Activated CD4-positive, CD25-positive, alpha-beta regulatory T cell treated with anti-CD3 and anti-CD28 coated beads, Interleukin-2, amount 50 U/mL, for 16 hours (primary cell): ENCODE data around the gene CHAMP1.

Experiments
- DNase-seq: peaks from one replicate; pipeline ENCODE4 v3.0.0-alpha.2; 2020; ENCODE audit warnings: low read depth, low spot score

The CHAMP1 gene

GRCh38 chr13:114298866-114299265 lies 15.4 kb upstream of the CHAMP1 start:
- no peak for DNase-seq

DNA sequence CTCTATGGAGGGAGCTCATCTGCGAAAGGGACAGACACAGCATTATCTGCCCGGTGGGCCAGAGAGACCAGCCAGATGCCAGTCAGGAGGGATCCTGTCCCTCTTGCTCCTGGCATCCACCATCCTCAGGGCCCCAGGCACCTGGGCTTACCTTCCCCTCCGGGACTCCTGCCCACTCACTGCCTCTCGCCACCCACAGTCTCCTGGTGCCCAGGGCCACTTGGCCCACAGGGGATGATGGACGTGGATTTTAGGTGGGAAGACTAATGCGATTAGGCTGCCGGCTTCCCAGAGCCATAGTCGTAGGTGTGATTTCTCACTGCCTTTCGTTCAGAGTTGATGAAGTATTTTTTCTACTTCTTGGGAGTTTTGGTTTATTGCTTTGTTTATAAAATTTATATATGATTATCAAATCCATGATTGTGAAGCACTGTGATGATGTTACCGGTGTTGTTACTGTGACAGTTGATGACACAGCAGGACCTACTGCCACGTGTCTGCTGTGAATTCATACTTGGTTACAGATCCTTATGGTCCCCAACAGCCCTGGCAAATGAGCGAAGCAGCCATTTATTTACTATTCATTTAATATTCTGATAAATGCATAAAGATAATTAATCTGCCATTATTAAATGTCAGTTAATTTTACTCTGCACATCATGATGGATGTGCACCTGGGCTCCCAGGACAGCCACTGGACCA lies 14.5 kb upstream of the CHAMP1 start:
- DNase-seq: no peak

DNA sequence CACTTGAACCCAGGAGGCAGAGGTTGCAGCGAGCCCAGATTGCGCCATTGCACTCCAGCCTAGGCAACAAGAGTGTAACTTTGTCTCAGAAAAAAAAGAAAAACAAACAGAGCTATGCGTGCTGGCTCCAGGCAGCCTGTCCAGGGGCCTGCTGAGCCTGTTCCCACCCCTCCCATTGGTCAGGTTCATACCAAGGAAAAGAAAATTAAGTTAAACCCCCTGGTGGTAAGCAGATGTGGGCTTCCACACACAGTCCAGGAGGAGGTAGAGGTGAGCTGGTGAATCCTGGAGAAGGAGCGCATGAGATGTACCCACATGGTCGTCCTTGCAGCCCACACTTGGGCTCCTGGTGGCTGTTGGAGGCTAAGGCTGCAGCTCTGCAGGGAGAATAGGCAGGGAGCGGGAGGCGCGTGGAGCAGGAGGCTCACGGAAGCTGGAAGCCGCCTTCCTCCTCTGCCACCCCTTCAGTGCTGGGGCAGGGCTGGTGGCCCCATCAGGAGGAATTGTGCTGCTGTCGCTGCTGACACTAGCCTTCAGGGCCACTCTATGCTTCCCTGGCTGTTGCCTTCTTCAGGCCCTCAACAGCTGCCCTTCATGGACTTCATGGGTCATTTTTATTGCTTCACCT lies 10.5 kb upstream of the CHAMP1 start:
- no peak for DNase-seq

DNA sequence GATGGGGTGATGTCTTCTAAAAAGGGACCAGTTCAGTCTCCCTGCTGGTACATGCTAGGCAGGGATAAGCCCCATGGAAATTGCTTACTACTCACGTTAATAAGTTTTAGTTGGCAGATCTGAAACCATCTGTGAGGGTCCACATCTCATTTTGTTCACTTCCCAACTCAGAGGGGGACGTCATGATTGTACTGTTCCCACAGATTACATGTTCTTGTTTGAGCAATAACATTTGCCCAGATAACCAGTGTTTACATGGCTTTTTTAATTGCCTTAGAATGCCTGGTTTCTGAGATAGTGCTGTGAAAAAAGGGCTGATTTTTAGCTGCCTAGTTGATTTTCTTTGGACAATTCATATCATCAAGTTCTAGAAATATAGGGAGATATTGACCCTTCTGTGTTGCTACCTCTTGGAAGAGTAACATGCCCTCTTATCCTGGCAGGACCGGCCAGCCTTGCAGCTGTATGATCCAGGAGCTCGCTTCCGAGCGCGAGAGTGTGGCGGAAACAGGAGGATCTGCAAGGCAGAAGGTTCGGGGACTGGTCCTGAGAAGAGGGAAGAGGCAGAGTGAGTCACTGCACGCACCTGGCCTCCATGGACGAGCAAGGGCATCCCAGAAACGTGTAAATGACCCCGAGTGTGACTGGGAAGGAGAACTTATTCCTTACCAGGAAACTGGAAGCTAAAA lies 9.8 kb upstream of the CHAMP1 start:
- no peak for DNase-seq

- DNase-seq: no peak
Observed at GRCh38 chr13:114309086-114309485, 5.2 kb upstream of the CHAMP1 start.

DNA sequence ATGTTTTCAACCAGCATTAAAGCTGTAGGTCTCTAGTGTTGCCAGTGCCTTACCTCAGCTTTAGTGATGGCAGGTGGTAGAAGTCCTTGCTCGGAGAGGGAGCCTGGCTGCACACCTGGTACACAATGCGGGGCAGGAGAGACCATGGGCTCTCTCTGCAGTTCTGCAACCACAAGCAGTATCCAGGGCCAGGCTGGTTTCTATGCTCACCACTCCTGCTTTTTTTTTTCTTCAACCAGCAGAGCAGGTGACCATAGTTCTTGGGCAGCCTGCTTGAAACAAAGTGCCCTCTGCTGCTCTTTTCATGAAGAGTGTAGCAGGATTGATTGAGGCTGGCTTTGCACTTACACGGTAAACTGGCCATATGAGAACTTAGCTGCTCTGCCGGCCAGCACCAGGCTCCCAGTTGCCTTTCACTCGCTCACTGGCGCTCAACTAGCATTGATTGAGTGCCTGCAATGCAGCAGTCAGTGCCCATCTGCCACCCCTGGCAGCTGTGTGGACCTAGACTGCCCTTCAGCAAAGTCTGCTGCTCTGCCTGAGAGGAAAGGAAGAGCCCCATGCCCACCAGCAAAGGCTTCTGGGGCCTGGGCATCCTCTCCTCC lies 4.4 kb upstream of the CHAMP1 start:
- DNase-seq: no peak

- DNase-seq: no peak
Observed at GRCh38 chr13:114310956-114311355, 3.3 kb upstream of the CHAMP1 start.

GRCh38 chr13:114311387-114311786 lies 2.9 kb upstream of the CHAMP1 start:
- DNase-seq: no peak

- DNase-seq: no peak
Observed at GRCh38 chr13:114311908-114312307, 2.4 kb upstream of the CHAMP1 start.

DNA sequence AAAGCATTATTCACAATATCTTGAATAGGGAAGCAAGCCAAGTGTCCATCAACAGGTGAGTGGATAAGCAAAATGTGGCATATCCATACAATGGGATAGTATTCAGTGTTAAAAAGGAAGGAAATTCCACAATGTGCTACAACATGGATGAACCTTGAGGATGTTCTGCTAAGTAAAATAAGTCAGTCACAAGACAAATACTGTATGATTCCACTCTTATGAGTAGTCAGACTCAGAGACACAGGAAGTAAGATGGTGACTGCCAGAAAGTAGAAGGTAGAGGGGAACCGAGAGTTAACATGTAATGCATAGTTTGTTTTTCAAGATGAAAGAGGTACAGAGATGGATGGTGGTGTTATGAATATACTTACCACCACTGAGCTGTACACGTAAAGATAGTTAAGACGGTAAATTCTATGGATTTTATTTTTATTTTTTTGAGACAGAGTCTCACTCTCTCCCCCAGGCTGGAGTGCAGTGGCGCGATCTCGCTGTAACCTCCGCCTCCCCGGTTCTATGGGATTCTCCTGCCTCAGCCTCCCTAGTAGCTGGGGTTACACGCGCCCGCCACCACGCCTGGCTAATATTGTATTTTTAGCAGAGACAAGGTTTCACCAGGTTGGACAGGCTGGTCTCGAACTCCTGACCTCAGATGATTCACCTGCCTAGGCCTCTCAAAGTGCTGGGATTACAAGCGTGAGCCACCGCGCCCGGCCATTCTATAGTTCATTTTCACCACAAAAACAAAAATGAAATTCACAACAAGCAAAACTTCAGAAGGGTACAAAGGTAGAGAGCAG lies 1.0 kb upstream of the CHAMP1 start:
- DNase-seq: no peak

DNA sequence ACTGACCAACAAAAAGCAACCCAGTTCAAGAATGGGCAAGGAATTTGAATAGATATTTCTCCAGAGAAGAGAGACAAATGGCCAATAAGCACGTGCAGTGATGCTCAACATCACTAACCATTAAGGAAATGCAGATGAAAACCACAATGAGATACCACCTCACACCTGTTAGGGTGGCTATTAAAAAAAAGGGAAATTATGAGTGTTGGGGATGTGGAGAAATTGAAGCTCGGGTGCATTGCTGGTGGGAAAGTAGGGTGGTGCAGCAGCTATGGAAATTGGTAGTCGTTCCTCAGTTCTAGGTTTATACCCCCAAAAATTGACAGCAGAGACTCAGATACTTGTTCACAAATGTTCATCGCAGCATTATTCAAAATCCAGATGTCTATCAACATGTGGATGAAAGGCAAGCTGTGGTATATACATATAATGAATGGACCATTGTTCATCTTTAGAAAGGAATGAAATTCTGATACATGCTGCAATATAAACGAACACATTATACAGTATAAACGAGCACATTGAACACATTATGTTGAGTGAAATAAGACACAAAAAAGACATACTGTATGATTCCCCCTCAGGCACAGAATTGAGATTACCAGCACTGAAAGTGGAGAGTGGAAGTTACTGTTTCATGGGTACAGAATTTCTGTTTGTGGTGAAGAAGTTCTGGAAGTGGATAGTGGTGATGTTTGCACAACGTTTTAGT lies 927 bp downstream of the CHAMP1 start:
- no peak for DNase-seq

GRCh38 chr13:114318624-114319023 lies 4.3 kb downstream of the CHAMP1 start:
- DNase-seq: no peak

GRCh38 chr13:114319441-114319913 lies 5.2 kb downstream of the CHAMP1 start:
- DNase-seq: no peak

GRCh38 chr13:114320065-114320464 lies 5.8 kb downstream of the CHAMP1 start:
- DNase-seq: no peak

DNA sequence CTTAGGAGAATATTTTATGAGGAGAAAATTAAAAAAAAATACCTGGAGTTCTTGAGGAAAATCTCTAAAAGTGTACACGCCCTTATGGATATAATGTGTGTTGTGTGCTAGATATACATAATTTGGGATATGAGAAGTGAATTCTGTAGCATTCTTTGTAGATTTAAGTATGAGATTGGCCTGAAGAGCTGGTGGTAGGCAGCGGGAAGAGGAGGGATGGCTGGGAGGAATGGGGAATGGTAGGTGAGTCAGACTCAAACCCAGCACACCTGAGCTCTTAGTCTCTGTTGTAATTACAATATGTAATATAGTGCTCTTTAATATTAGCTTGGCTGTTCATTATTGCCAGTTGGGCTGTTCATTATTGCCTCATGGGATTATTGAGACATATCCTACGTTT lies 7.0 kb downstream of the CHAMP1 start:
- DNase-seq: no peak

DNA sequence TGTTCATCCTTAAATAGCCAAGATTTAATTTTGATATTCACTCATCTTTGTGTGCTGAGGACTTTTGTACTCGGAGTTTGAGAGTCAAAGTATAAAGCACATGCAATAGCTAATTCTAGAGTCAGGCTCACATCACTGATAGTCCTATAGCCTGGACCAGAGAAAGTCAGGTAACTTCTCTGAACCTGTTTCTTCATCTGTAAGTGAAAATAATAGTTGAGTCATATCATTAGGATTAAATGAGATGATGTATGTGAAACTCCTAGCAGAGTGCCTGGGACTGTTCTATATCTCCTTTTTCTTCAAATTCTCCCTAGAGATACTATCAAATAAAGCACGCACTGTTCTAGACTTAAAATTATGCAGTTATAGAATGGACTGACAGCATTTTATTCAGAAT lies 9.0 kb downstream of the CHAMP1 start:
- DNase-seq: no peak

DNA sequence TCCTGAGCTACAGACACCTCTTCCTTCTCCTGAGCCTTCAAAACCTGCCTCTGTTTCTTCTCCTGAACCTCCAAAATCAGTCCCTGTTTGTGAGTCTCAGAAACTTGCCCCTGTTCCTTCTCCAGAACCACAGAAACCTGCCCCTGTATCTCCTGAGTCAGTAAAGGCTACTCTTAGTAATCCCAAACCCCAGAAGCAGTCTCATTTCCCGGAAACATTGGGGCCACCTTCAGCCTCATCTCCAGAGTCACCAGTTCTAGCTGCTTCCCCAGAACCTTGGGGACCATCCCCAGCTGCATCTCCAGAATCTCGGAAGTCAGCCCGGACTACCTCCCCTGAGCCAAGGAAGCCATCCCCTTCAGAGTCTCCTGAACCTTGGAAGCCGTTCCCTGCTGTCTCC lies 10.0 kb downstream of the CHAMP1 start:
- DNase-seq: no peak

- no peak for DNase-seq
Observed at GRCh38 chr13:114325729-114326128, 11.4 kb downstream of the CHAMP1 start.

DNA sequence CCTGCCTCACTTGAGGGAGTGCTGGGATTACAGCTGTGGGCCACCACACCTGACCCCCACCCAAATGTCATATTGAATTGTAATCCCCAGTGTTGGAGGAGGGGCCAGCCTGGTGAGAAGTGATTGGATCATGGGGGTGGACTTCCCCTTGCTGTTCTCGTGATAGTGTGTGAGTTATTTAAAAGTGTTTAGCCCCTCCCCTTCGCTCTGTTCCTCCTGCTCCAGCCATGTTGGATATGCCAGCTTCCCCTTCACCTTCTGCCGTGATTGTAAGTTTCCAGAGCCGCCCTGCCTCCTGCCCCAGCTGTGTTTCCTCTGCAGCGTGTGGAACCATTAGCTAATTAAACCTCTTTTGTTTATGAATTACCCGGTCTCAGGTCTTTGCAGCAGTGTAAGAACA lies 13.7 kb downstream of the CHAMP1 start:
- no peak for DNase-seq

DNA sequence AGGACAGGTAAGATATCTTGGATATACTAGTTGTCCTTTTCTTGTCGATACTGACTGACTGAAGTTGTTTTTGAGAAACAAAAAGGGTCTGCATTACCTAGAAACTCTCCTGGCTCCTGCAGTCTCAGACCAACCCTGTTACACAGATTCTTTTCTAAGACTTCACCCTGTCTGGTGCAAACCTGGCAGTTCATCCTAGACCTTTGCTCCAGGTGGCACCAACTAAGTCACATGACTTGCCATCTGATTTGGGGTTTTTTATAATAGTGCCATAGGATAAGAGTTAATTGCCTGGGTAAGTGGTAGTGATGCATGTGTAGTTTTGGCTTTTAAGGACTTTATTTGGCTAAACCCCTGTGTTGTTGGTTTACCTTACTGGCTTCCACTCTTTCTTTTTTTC lies 14.3 kb downstream of the CHAMP1 start:
- DNase-seq: no peak

GRCh38 chr13:114330086-114330485 lies 15.8 kb downstream of the CHAMP1 start:
- no peak for DNase-seq
